Endothelial cell of umbilical vein (primary cell): ENCODE data around the gene RASSF5.

Source experiments
- CTCF ChIP-seq, 2 donors: IDR thresholded peaks; 1 replicate in 1 of 2; 2 replicates in 1 of 2; pipeline ENCODE4 v1.5.1; 2011; ENCODE audit warnings: low read length in 2 of 2, mild to moderate bottlenecking in 2 of 2, moderate library complexity in 2 of 2, control low read depth in 1 of 2, inconsistent platforms in 1 of 2, low read depth in 1 of 2; ENCODE audit not compliant: insufficient read depth in 1 of 2; ENCODE audit errors: extremely low read depth in 1 of 2
- POLR2A ChIP-seq: IDR thresholded peaks from 2 replicates; pipeline ENCODE4 v1.6.1; 2012; ENCODE audit warnings: low read depth, mild to moderate bottlenecking, control low read depth, low read length

GRCh38 chr1:206514813-206515387, 7.6 kb downstream of the RASSF5 start:
- TF ChIP-seq POLR2A (no peak), CTCF (IDR thresholded peaks at IDR 0.05; ENCODE audit: extremely low read depth in 1 of 2, insufficient read depth in 1 of 2, low read depth in 1 of 2, low read length in 2 of 2) (no peak)
